OCI-LY1 (cell line): ENCODE data around the gene FRS3.

Experiments used
- H2AFZ ChIP-seq: fragments of 200-600 bp; sonication (generic), shearing (Covaris generic); 2 replicates; pipeline ENCODE4 v1.6.0; 2014; ENCODE audit warnings: antibody characterized with exemption, mild to moderate bottlenecking, low read length
- H3F3A ChIP-seq: fragments of 200-600 bp; sonication (generic), shearing (Covaris generic); 2 replicates; pipeline ENCODE4 v1.6.0; 2014; ENCODE audit warnings: mild to moderate bottlenecking, antibody characterized with exemption, low read length, moderate library complexity; ENCODE audit not compliant: insufficient read depth
- H3K27ac ChIP-seq: fragments of 200-600 bp; sonication (generic); 2 replicates; pipeline ENCODE4 v1.5.1; 2014; ENCODE audit warnings: low read length, mixed run types, mild to moderate bottlenecking, low read depth; ENCODE audit not compliant: poor library complexity, severe bottlenecking
- H3K27me3 ChIP-seq: fragments of 200-600 bp; sonication (generic); 2 replicates; pipeline ENCODE4 v1.6.0; 2014; ENCODE audit warnings: antibody characterized with exemption, mild to moderate bottlenecking, low read length, moderate library complexity; ENCODE audit not compliant: insufficient read depth
- H3K36me3 ChIP-seq: fragments of 200-600 bp; sonication (generic); 2 replicates; pipeline ENCODE4 v1.6.1; 2014; ENCODE audit warnings: mild to moderate bottlenecking, antibody characterized with exemption, low read length, moderate library complexity, mixed read lengths; ENCODE audit not compliant: insufficient read depth
- H3K4me1 ChIP-seq: fragments of 200-600 bp; sonication (generic); 2 replicates; pipeline ENCODE4 v1.5.1; 2014; ENCODE audit warnings: mild to moderate bottlenecking, low read length, moderate library complexity; ENCODE audit not compliant: insufficient read depth, severe bottlenecking
- H3K4me2 ChIP-seq: fragments of 200-600 bp; sonication (generic), shearing (Covaris generic); 2 replicates; pipeline ENCODE4 v1.6.1; 2014; ENCODE audit warnings: low read length
- H3K4me3 ChIP-seq: fragments of 200-600 bp; sonication (generic); 2 replicates; pipeline ENCODE4 v1.5.1; 2014; ENCODE audit warnings: low read length, low read depth, mild to moderate bottlenecking, mixed read lengths; ENCODE audit not compliant: poor library complexity, severe bottlenecking
- H3K79me2 ChIP-seq: fragments of 200-600 bp; shearing (Covaris generic); 2 replicates; pipeline ENCODE4 v1.6.1; 2016; ENCODE audit warnings: mixed run types, low read length, mixed read lengths; ENCODE audit not compliant: insufficient read depth
- H3K9ac ChIP-seq: fragments of 200-600 bp; sonication (generic), shearing (Covaris generic); 2 replicates; pipeline ENCODE4 v1.6.1; 2014; ENCODE audit warnings: mild to moderate bottlenecking, low read length, mixed read lengths
- H3K9me2 ChIP-seq: fragments of 200-600 bp; sonication (generic), shearing (Covaris generic); 2 replicates; pipeline ENCODE4 v1.6.1; 2014; ENCODE audit warnings: low read depth, mild to moderate bottlenecking, low read length, mixed read lengths
- H3K9me3 ChIP-seq: fragments of 200-600 bp; shearing (Covaris generic); 2 replicates; pipeline ENCODE4 v1.6.1; 2014; ENCODE audit warnings: low read length, mixed read lengths
- H4K20me1 ChIP-seq: fragments of 200-600 bp; sonication (generic), shearing (Covaris generic); 2 replicates; pipeline ENCODE4 v1.6.0; 2016; ENCODE audit warnings: mild to moderate bottlenecking, low read length; ENCODE audit not compliant: insufficient read depth
- CTCF ChIP-seq: fragments of 200-600 bp; sonication (generic), shearing (Covaris generic); IDR thresholded peaks from 2 replicates; pipeline ENCODE4 v1.5.1; 2017; ENCODE audit warnings: mild to moderate bottlenecking, antibody characterized with exemption, low read length, moderate library complexity, mixed read lengths
- EZH2 ChIP-seq: fragments of 200-600 bp; sonication (generic), shearing (Covaris generic); IDR thresholded peaks from 2 replicates; pipeline ENCODE4 v1.8.0; 2017; ENCODE audit warnings: borderline replicate concordance, mixed run types, mild to moderate bottlenecking, antibody characterized with exemption, low read length, moderate library complexity, mixed read lengths

The FRS3 gene

GRCh38 chr6:41724586-41725501 lies 54.9 kb downstream of the FRS3 start:
- TF ChIP-seq EZH2 (no peak), CTCF (0 out of 2 replicates have a peak, but pooled peaks have one; percentile 8)
- H3K36me3 ChIP-seq = no peaks in the 10 kb centered on the region
- H3K4me3 ChIP-seq = no peak overlapping the region
- no peaks in the 10 kb centered on the region for H3K27me3 ChIP-seq
- H3K9me2 ChIP-seq = no peaks in the 10 kb centered on the region
- no peaks in the 10 kb centered on the region for H3F3A ChIP-seq
- H3K4me1 ChIP-seq = peaks cover 45% of the 10 kb centered on the region
- peak overlapping the region; percentile 38; the same call in 1 of the 2 replicates for H3K4me2 ChIP-seq
- H3K27ac ChIP-seq = peak overlapping the region; percentile 86
- H3K9ac ChIP-seq = peak overlapping the region; percentile 19; the same call in 1 of the 2 replicates
- no peaks in the 10 kb centered on the region for H3K9me3 ChIP-seq
- no peaks in the 10 kb centered on the region for H3K79me2 ChIP-seq
- no peaks in the 10 kb centered on the region for H4K20me1 ChIP-seq
- H2AFZ ChIP-seq = no peak overlapping the region

GRCh38 chr6:41724228-41724580 lies 55.5 kb downstream of the FRS3 start:
- Histone ChIP-seq H3K9me3 (no peaks in the 10 kb centered on the region), H3K4me3 (no peak overlapping the region), H3K4me2 (peak overlapping the region; percentile 38; the same call in 1 of the 2 replicates), H3K79me2 (no peaks in the 10 kb centered on the region), H3F3A (no peaks in the 10 kb centered on the region), H3K36me3 (no peaks in the 10 kb centered on the region), H3K27ac (peak overlapping the region; percentile 86), H3K9ac (peak overlapping the region; percentile 35; the same call in 1 of the 2 replicates), H3K27me3 (no peaks in the 10 kb centered on the region), H3K4me1 (peaks cover 39% of the 10 kb centered on the region), H2AFZ (no peak overlapping the region), H3K9me2 (no peaks in the 10 kb centered on the region), H4K20me1 (no peaks in the 10 kb centered on the region)
- TF ChIP-seq EZH2 (no peak), CTCF (no peak)

GRCh38 chr6:41723530-41724227 lies 56.0 kb downstream of the FRS3 start:
- H3K9me2 ChIP-seq = no peaks in the 10 kb centered on the region
- H3K4me3 ChIP-seq = no peak overlapping the region
- H3K79me2 ChIP-seq = no peaks in the 10 kb centered on the region
- H3K27ac ChIP-seq = peak overlapping the region; percentile 86
- peak overlapping the region; percentile 35; the same call in 1 of the 2 replicates for H3K9ac ChIP-seq
- no peak overlapping the region for H2AFZ ChIP-seq
- no peaks in the 10 kb centered on the region for H3F3A ChIP-seq
- TF ChIP-seq CTCF (no peak), EZH2 (no peak)
- peaks cover 34% of the 10 kb centered on the region for H3K4me1 ChIP-seq
- H3K4me2 ChIP-seq = peak overlapping the region; percentile 38; the same call in 1 of the 2 replicates
- H3K36me3 ChIP-seq = no peaks in the 10 kb centered on the region
- H3K27me3 ChIP-seq = no peaks in the 10 kb centered on the region
- H4K20me1 ChIP-seq = no peaks in the 10 kb centered on the region
- H3K9me3 ChIP-seq = no peaks in the 10 kb centered on the region
